ENCODE data around the gene PDAP1.

DNA sequence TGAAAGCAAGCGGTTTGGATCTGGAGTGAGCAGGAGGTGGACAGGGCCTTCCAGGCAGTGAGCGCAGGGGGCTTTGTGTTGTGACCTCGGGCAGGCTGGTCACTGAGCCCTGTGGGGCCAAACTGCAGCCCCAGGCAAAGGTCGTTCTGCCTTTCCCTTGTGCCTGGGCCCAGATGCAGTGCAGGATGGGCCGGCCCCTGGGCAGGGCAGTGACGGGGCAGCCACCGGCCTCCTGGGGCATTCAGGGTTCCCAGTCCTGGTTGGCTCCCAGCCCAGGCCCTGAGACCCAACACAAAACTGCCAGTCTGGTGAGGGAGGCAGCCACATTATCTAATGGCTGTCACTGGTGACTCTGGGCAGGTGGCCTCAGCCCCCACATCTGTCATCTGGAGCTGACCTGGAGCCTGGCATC, 26.7 kb downstream of the PDAP1 start:
- TF ChIP-seq, protein P1, sequence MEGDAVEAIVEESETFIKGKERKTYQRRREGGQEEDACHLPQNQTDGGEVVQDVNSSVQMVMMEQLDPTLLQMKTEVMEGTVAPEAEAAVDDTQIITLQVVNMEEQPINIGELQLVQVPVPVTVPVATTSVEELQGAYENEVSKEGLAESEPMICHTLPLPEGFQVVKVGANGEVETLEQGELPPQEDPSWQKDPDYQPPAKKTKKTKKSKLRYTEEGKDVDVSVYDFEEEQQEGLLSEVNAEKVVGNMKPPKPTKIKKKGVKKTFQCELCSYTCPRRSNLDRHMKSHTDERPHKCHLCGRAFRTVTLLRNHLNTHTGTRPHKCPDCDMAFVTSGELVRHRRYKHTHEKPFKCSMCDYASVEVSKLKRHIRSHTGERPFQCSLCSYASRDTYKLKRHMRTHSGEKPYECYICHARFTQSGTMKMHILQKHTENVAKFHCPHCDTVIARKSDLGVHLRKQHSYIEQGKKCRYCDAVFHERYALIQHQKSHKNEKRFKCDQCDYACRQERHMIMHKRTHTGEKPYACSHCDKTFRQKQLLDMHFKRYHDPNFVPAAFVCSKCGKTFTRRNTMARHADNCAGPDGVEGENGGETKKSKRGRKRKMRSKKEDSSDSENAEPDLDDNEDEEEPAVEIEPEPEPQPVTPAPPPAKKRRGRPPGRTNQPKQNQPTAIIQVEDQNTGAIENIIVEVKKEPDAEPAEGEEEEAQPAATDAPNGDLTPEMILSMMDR (conservative IDR thresholded peaks at IDR 0.05; ENCODE audit: low read length) = no peak
- TF ChIP-seq EZH2phosphoT487 (IDR thresholded peaks at IDR 0.05; ENCODE audit: borderline replicate concordance) = no peak

Measured in Loucy (cell line).